ENCODE measurements around the gene LRRC23. TPM values are rescaled to one million over a fixed set of nuclear protein-coding genes. Genes with fewer than 3 reads are reported as not detected.
A peak's percentile ranks its signal among the peaks of the same experiment; 100 is the strongest.

Gene LRRC23
- total RNA-seq, 1 donor from 2014 or later = 5.2 TPM

GRCh38 chr12:6939191-6939540, 34.5 kb downstream of the LRRC23 start:
- H2AFZ ChIP-seq (replicated peaks) = no peak overlapping the region
- Mint-ChIP-seq H3K9me3 (peaks cover 2% of the 10 kb centered on the region), H3K36me3 (peaks cover 30% of the 10 kb centered on the region), H3K27me3 (ENCODE audit: insufficient read depth, low read depth) (peaks cover 41% of the 10 kb centered on the region), H3K4me1 (peaks cover 50% of the 10 kb centered on the region), H3K27ac (peak overlapping the region; percentile 28), H3K4me3 (peak overlapping the region; percentile 77)
- H3K27me3 ChIP-seq = no peaks in the 10 kb centered on the region
- H3K4me2 ChIP-seq = no peak overlapping the region
- no peaks in the 10 kb centered on the region for H3K36me3 ChIP-seq
- H3K9me3 ChIP-seq (ENCODE audit: low read depth) = no peaks in the 10 kb centered on the region
- no peak overlapping the region for H3K27ac ChIP-seq
- peaks cover 11% of the 10 kb centered on the region for H3K4me1 ChIP-seq
- DNase-seq (ENCODE audit: low spot score) = no peak
- H4K20me1 ChIP-seq (ENCODE audit: low read depth) = peaks cover 16% of the 10 kb centered on the region
- H3K9ac ChIP-seq = no peak overlapping the region
- no peak overlapping the region for H3K4me3 ChIP-seq
- peaks cover 75% of the 10 kb centered on the region for H3F3A ChIP-seq (ENCODE audit: low read depth)
- peaks cover 23% of the 10 kb centered on the region for H3K79me2 ChIP-seq (ENCODE audit: low read depth)
- TF ChIP-seq CTCF (IDR thresholded peaks at IDR 0.05) = no peak
- TF ChIP-seq EZH2phosphoT487 (IDR thresholded peaks at IDR 0.05) = no peak
- no peak for TF ChIP-seq EZH2 (IDR thresholded peaks at IDR 0.05)

GRCh38 chr12:6941267-6941666, 36.6 kb downstream of the LRRC23 start:
- H3K4me3 ChIP-seq = no peak overlapping the region
- Mint-ChIP-seq H3K4me3 (no peak overlapping the region), H3K27ac (no peak overlapping the region), H3K9me3 (no peaks in the 10 kb centered on the region), H3K36me3 (peaks cover 18% of the 10 kb centered on the region), H3K27me3 (ENCODE audit: insufficient read depth, low read depth) (peaks cover 37% of the 10 kb centered on the region), H3K4me1 (peaks cover 53% of the 10 kb centered on the region)
- H3K4me2 ChIP-seq = no peak overlapping the region
- no peak for DNase-seq (ENCODE audit: low spot score)
- no peaks in the 10 kb centered on the region for H3K36me3 ChIP-seq
- no peak overlapping the region for H3K27ac ChIP-seq
- H3K4me1 ChIP-seq = peaks cover 25% of the 10 kb centered on the region
- no peak overlapping the region for H3K9ac ChIP-seq
- peaks cover 16% of the 10 kb centered on the region for H4K20me1 ChIP-seq (ENCODE audit: low read depth)
- H2AFZ ChIP-seq (replicated peaks) = no peak overlapping the region
- peaks cover 29% of the 10 kb centered on the region for H3K79me2 ChIP-seq (ENCODE audit: low read depth)
- no peaks in the 10 kb centered on the region for H3K9me3 ChIP-seq (ENCODE audit: low read depth)
- H3F3A ChIP-seq (ENCODE audit: low read depth) = peaks cover 78% of the 10 kb centered on the region
- no peak for TF ChIP-seq EZH2 (IDR thresholded peaks at IDR 0.05)
- TF ChIP-seq EZH2phosphoT487 (IDR thresholded peaks at IDR 0.05) = no peak
- TF ChIP-seq CTCF (IDR thresholded peaks at IDR 0.05) = no peak
- H3K27me3 ChIP-seq = no peaks in the 10 kb centered on the region

GRCh38 chr12:6941782-6942181, 37.2 kb downstream of the LRRC23 start:
- peaks cover 29% of the 10 kb centered on the region for H3K4me1 ChIP-seq
- H3K36me3 ChIP-seq = no peaks in the 10 kb centered on the region
- H3K9ac ChIP-seq = no peak overlapping the region

More at GRCh38 chr12:6941782-6942181, 37.2 kb downstream of the LRRC23 start:
- H3K4me1 Mint-ChIP-seq = peaks cover 50% of the 10 kb centered on the region
- Histone ChIP-seq H2AFZ (replicated peaks) (no peak overlapping the region), H3K4me3 (no peak overlapping the region), H3K27ac (no peak overlapping the region), H3K4me2 (no peak overlapping the region), H3F3A (ENCODE audit: low read depth) (peaks cover 78% of the 10 kb centered on the region), H3K27me3 (no peaks in the 10 kb centered on the region), H4K20me1 (ENCODE audit: low read depth) (peaks cover 13% of the 10 kb centered on the region), H3K79me2 (ENCODE audit: low read depth) (peaks cover 29% of the 10 kb centered on the region), H3K9me3 (ENCODE audit: low read depth) (no peaks in the 10 kb centered on the region)
- no peak overlapping the region for H3K27ac Mint-ChIP-seq
- no peaks in the 10 kb centered on the region for H3K9me3 Mint-ChIP-seq
- H3K4me3 Mint-ChIP-seq = no peak overlapping the region
- TF ChIP-seq EZH2phosphoT487 (IDR thresholded peaks at IDR 0.05) (no peak), EZH2 (IDR thresholded peaks at IDR 0.05) (no peak), CTCF (IDR thresholded peaks at IDR 0.05) (no peak)
- DNase-seq (ENCODE audit: low spot score) = no peak
- H3K27me3 Mint-ChIP-seq (ENCODE audit: insufficient read depth, low read depth) = peaks cover 32% of the 10 kb centered on the region
- peaks cover 20% of the 10 kb centered on the region for H3K36me3 Mint-ChIP-seq

Measured in neural progenitor cell (in vitro differentiated cells).